ENCODE data around the gene OR5D13. TPM values are rescaled to one million over a fixed set of nuclear protein-coding genes. Genes with fewer than 3 reads are reported as not detected.

The OR5D13 gene
- total and polyA plus RNA-seq, 2 donors (not counting 3 experiments of a cell fraction or from before 2014, with no cell fraction given) = not detected

GRCh38 chr11:55811067-55811466 lies 37.8 kb downstream of the OR5D13 start, which contains the start of gene OR5L1:
Gene OR5L1, plus strand, starts transcription at chr11:55811367. Its CDS starts 100 bp downstream, at chr11:55811467.
- peaks cover 2% of the 10 kb centered on the region for H3K9me3 ChIP-seq (replicated peaks; ENCODE audit: control insufficient read depth, insufficient read depth, low read length)
- no peak within 1 kb of the TSS for H3K27ac ChIP-seq (ENCODE audit: insufficient read depth, low read depth, low read length)
- H3K4me2 ChIP-seq (ENCODE audit: insufficient read depth, low read length) = no peak within 1 kb of the TSS
- CTCF ChIA-PET = no interaction called here
- BruUV-seq (replicated peaks) = no TSS peak
- H4K20me1 ChIP-seq (replicated peaks; ENCODE audit: control insufficient read depth, extremely low read depth, insufficient read depth, low read length) = no peaks in the 10 kb centered on the region
- no peaks in the 10 kb centered on the region for H3K27me3 ChIP-seq (ENCODE audit: control insufficient read depth in 2 of 2, insufficient read depth in 2 of 2, low read length in 2 of 2)
- H3K4me1 ChIP-seq (ENCODE audit: control insufficient read depth, extremely low read depth, insufficient read depth, low read length) = no peaks in the 10 kb centered on the region
- intact Hi-C loops (cut with micrococcal nuclease) (no loop called here), dilution Hi-C loops (cut with MboI; ENCODE audit: extremely low pct_ligation_motif_present, low sequenced_read_pairs) (no loop called here)
- H3K9ac ChIP-seq (replicated peaks; ENCODE audit: extremely low read depth, insufficient read depth, low read length) = no peak within 1 kb of the TSS
- TF ChIP-seq POLR2A (IDR thresholded peaks at IDR 0.05; ENCODE audit: low read depth, low read length) = no peak
- no peak for TF ChIP-seq MAX (IDR thresholded peaks at IDR 0.05; ENCODE audit: insufficient read depth, insufficient read length)
- TF ChIP-seq JUN (IDR thresholded peaks at IDR 0.05; ENCODE audit: borderline replicate concordance, insufficient read depth, insufficient read length, low read depth) = no peak
- TF ChIP-seq GATA2 (IDR thresholded peaks at IDR 0.05; ENCODE audit: insufficient read depth, insufficient read length, low read depth, low read length) = no peak
- TF ChIP-seq EZH2 (IDR thresholded peaks at IDR 0.05; ENCODE audit: borderline replicate concordance, low read depth, low read length, severe bottlenecking) = no peak
- no peak for TF ChIP-seq MYC (IDR thresholded peaks at IDR 0.05; ENCODE audit: low read depth, low read length)
- no peak for TF ChIP-seq POLR2AphosphoS5 (IDR thresholded peaks at IDR 0.05; ENCODE audit: insufficient read depth, low read depth, low read length)
- TF ChIP-seq FOS (IDR thresholded peaks at IDR 0.05; ENCODE audit: borderline replicate concordance, insufficient read depth, low read length) = no peak
- TF ChIP-seq CTCF (IDR thresholded peaks at IDR 0.05; ENCODE audit: extremely low read depth in 1 of 2, insufficient read depth in 1 of 2, low read depth in 1 of 2, low read length in 2 of 2) = no peak
- no peak within 1 kb of the TSS for H3K4me3 ChIP-seq (replicated peaks in 1 of 3; ENCODE audit: insufficient read depth in 1 of 3, low read depth in 1 of 3, low read length in 3 of 3)
- POLR2A ChIA-PET = no interaction called here
- no peaks in the 10 kb centered on the region for H3K79me2 ChIP-seq (ENCODE audit: control insufficient read depth, insufficient read depth, low read length)
- no peak within 1 kb of the TSS for H2AFZ ChIP-seq (ENCODE audit: low read depth, low read length)
- H3K36me3 ChIP-seq (ENCODE audit: control insufficient read depth in 2 of 2, extremely low read depth in 1 of 2, insufficient read depth in 2 of 2, low read length in 2 of 2) = no peaks in the 10 kb centered on the region
- no peaks in the 10 kb centered on the region for H3K9me1 ChIP-seq (replicated peaks; ENCODE audit: control insufficient read depth, extremely low read depth, insufficient read depth, low read length)
- FAIRE-seq (no peak), DNase-seq (ENCODE audit: low read depth, low spot score) (no peak)
